Measurements from ENCODE around the gene SFSWAP.
"Not testable (repeated sequence)": the region's sequence is repeated elsewhere in the genome, so short reads cannot be mapped to it uniquely, and the experiment has no call there.

- not testable (repeated sequence) for TF ChIP-seq CTCF, POLR2A (IDR thresholded peaks at IDR 0.05)
Observed at GRCh38 chr12:131662346-131662745, 48.5 kb upstream of the SFSWAP start.
